Neural cell (in vitro differentiated cells): ENCODE measurements around the gene FOXD4L1.
"Not testable (repeated sequence)": the region's sequence is repeated elsewhere in the genome, so short reads cannot be mapped to it uniquely, and the experiment has no call there.

Experiments used
- EP300 ChIP-seq: fragments of 450-650 bp; conservative IDR thresholded peaks from 2 replicates; pipeline ENCODE4 v1.6.1; 2014; ENCODE audit warnings: antibody characterized with exemption, mild to moderate bottlenecking, moderate library complexity; ENCODE audit not compliant: poor library complexity, severe bottlenecking
- POLR2AphosphoS5 ChIP-seq: IDR thresholded peaks from 2 replicates; pipeline ENCODE4 v1.6.1; 2012
- TF ChIP-seq, protein P1 (sequence below): fragments of 450-650 bp; IDR thresholded peaks from 2 replicates; pipeline ENCODE4 v1.5.1; 2014; ENCODE audit warnings: antibody characterized with exemption, mild to moderate bottlenecking, moderate library complexity; ENCODE audit not compliant: poor library complexity, severe bottlenecking

DNA sequence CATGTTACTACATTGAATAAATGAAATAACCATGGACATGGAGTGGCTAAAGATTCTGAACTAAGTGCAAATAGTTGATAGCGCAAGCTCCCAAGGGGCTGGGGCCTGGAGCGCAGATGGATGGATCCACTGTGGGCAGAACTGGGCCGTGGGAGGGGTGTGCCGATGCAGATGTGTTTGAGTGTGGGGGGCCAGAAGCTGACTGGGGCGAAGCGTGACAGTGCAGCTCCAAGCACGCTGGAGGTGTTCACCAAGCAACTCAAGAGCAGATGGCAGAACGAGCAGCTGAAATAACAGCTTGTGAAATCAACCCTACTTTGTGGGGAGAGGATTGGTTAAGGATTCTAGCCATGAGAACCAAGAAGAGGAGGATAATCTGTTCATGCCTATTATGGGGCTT lies 17.0 kb downstream of the FOXD4L1 start:
- TF ChIP-seq POLR2AphosphoS5, EP300: not testable (repeated sequence)
- TF ChIP-seq, protein P1, sequence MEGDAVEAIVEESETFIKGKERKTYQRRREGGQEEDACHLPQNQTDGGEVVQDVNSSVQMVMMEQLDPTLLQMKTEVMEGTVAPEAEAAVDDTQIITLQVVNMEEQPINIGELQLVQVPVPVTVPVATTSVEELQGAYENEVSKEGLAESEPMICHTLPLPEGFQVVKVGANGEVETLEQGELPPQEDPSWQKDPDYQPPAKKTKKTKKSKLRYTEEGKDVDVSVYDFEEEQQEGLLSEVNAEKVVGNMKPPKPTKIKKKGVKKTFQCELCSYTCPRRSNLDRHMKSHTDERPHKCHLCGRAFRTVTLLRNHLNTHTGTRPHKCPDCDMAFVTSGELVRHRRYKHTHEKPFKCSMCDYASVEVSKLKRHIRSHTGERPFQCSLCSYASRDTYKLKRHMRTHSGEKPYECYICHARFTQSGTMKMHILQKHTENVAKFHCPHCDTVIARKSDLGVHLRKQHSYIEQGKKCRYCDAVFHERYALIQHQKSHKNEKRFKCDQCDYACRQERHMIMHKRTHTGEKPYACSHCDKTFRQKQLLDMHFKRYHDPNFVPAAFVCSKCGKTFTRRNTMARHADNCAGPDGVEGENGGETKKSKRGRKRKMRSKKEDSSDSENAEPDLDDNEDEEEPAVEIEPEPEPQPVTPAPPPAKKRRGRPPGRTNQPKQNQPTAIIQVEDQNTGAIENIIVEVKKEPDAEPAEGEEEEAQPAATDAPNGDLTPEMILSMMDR, result not testable (repeated sequence)
